H1 (cell line): Measurements from ENCODE around the gene TDP1. TPM values are rescaled to one million over a fixed set of nuclear protein-coding genes. Genes with fewer than 3 reads are reported as not detected.

Source experiments
- CTBP2 ChIP-seq: IDR thresholded peaks from 2 replicates; pipeline ENCODE4 v1.7.0; 2011; ENCODE audit warnings: borderline replicate concordance, mild to moderate bottlenecking, moderate library complexity, mixed read lengths, low read length; ENCODE audit not compliant: insufficient read depth, insufficient read length
- HDAC6 ChIP-seq: IDR thresholded peaks from one replicate; pipeline ENCODE4 v1.7.1; 2012; ENCODE audit warnings: low read depth, mild to moderate bottlenecking, inconsistent platforms, low read length, moderate library complexity
- POU5F1 ChIP-seq: IDR thresholded peaks from 2 replicates; pipeline ENCODE4 v1.6.1; 2011; ENCODE audit warnings: low read depth, mild to moderate bottlenecking, low read length, moderate library complexity
- TAF1 ChIP-seq: IDR thresholded peaks from 2 replicates; pipeline ENCODE4 v1.6.1; 2011; ENCODE audit warnings: mild to moderate bottlenecking, low read depth, low read length
- TBP ChIP-seq: IDR thresholded peaks from 2 replicates; pipeline ENCODE4 v1.6.1; 2011; ENCODE audit warnings: low read depth, low read length, improper control_type of control experiment
- polyA plus RNA-seq, 7 experiments: library from polyadenylated mRNA; depleted of rRNA in 3 of 7; stranded (reverse) in 5 of 7; unstranded in 2 of 7; fragments of >200 nt in 5 of 7; fragments of 200-250 nt in 2 of 7; gene quantifications; 1 replicate in 5 of 7; 2 replicates in 1 of 7; 4 replicates in 1 of 7; pipeline versions ENCODE4 v1.2.1 to v1.2.3, GENCODE V29; 2011 to 2013; ENCODE audit warnings: missing spikeins in 2 of 7, mixed read lengths in 2 of 7
- total RNA-seq: library from RNA; stranded (reverse); fragmentation: NEBNext Ultra II Directional; extraction: Animal tissue kit (Norgen Biotek cat#: 25700); gene quantifications from 2 replicates; pipeline ENCODE4 v1.2.1, GENCODE V29; 2021

TDP1 gene
- total and polyA plus RNA-seq, 2 of the 8 experiments (the other 6 are each of a cell fraction or from before 2014, with no cell fraction given) = 32.2 to 69.9 TPM

GRCh38 chr14:90093942-90094595 lies 138.3 kb downstream of the TDP1 start (continued):
- TF ChIP-seq TBP (no peak), HDAC6 (no peak), POU5F1 (no peak), TAF1 (no peak), CTBP2 (no peak)

Other genes starting within 250 kb of the TDP1 start
- gene EFCAB11, start 1.2 kb upstream of the TDP1 start, total RNA-seq = 12.8 and 15.4 TPM in 2 replicates
- gene EFCAB11, start 1.2 kb upstream of the TDP1 start, polyA plus RNA-seq (2011; rRNA removed) = 4.6 and 6.8 TPM in 2 replicates
- 0.48 and 0.69 TPM in 2 replicates for gene KCNK13, start 106.1 kb downstream of the TDP1 start, total RNA-seq
- gene KCNK13, start 106.1 kb downstream of the TDP1 start, polyA plus RNA-seq (2011; rRNA removed) = 0.39 and 0.46 TPM in 2 replicates